ENCODE results near the gene LMO4.

DNA sequence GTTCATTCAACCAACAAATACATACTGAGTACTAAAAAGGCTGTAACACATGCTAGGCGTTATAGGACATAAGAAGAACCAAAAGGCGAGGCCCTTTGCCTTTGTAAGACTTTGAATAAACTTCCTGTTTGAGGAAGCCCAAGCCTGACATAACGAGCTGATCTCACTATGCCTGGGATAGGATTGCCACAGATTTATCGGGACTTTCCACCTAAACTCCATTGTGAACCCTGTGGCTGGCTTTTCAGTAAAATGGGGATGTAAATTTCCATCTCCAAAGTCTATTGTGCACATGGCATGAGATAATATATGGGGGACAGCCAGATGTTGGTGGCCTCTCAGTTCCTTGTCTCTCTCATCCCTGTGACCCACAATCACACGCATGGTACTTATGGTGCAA is 41.9 kb downstream of the LMO4 start:
- TF ChIP-seq, protein P1, sequence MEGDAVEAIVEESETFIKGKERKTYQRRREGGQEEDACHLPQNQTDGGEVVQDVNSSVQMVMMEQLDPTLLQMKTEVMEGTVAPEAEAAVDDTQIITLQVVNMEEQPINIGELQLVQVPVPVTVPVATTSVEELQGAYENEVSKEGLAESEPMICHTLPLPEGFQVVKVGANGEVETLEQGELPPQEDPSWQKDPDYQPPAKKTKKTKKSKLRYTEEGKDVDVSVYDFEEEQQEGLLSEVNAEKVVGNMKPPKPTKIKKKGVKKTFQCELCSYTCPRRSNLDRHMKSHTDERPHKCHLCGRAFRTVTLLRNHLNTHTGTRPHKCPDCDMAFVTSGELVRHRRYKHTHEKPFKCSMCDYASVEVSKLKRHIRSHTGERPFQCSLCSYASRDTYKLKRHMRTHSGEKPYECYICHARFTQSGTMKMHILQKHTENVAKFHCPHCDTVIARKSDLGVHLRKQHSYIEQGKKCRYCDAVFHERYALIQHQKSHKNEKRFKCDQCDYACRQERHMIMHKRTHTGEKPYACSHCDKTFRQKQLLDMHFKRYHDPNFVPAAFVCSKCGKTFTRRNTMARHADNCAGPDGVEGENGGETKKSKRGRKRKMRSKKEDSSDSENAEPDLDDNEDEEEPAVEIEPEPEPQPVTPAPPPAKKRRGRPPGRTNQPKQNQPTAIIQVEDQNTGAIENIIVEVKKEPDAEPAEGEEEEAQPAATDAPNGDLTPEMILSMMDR (IDR thresholded peaks at IDR 0.05; ENCODE audit: low read length): no peak
- TF ChIP-seq EZH2phosphoT487 (IDR thresholded peaks at IDR 0.05; ENCODE audit: low read length) (no peak), EZH2 (optimal IDR thresholded peaks at IDR 0.05; ENCODE audit: low read depth, low read length) (no peak)

Measured in MM.1S (cell line).